ENCODE data around the gene CRTC2. TPM values are rescaled to one million over a fixed set of nuclear protein-coding genes. Genes with fewer than 3 reads are reported as not detected.
A peak's percentile ranks its signal among the peaks of the same experiment; 100 is the strongest.

Gene CRTC2
- total and polyA plus RNA-seq, 2 of the 4 experiments (the other 2 are of a cell fraction): 2.7 to 20.1 TPM

DNA sequence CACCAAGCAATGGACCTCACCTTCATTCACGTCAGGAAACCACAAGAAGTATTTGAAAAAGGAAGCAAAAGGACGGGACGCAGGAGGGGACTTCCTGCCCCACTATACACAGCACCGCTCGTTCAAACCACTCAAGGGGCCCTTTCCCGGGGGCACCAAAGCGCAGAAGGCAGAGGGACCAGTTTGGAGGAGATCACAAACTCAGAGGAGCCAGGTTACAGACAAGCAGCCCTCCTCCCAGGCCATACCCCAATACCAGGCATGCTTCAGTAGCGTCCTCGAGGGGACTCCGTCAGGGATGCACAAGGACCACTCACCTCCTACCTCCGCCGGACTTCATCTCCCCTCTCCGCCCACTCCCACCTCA lies 685 bp downstream of the CRTC2 start:
- H3K9me3 ChIP-seq (ENCODE audit: control insufficient read depth, insufficient read depth, low read length): no peaks in the 10 kb centered on the region
- H2AFZ ChIP-seq (replicated peaks; ENCODE audit: low read length, poor library complexity): peak overlapping the region; percentile 86
- H4K20me1 ChIP-seq (ENCODE audit: insufficient read depth, low read length): peaks cover 42% of the 10 kb centered on the region
- 3% methylated on average over 5 of the region's 13 CpGs; no CpG with 5 or more reads in 1 of the 2 experiments for WGBS, 2 experiments (ENCODE audit: extremely low coverage in 2 of 2, insufficient read length in 1 of 2)
- no TSS peak for BruUV-seq (replicated peaks)
- intact Hi-C loops (cut with micrococcal nuclease): no loop called here
- TF ChIP-seq ELK1 (IDR thresholded peaks at IDR 0.05; ENCODE audit: borderline replicate concordance, low read depth, low read length): no peak
- no peak for TF ChIP-seq CHD1 (IDR thresholded peaks at IDR 0.05; ENCODE audit: low read depth, low read length)
- no peak for TF ChIP-seq FOS (IDR thresholded peaks at IDR 0.05; ENCODE audit: low read depth, low read length)
- no peak for TF ChIP-seq CEBPB (IDR thresholded peaks at IDR 0.05; ENCODE audit: low read depth, low read length)
- no peak for TF ChIP-seq POLR2A (IDR thresholded peaks at IDR 0.05; ENCODE audit: low read depth, low read length)
- no peak for TF ChIP-seq CTCF (conservative IDR thresholded peaks at IDR 0.05; ENCODE audit: low read depth, low read length)
- TF ChIP-seq RFX5 (IDR thresholded peaks at IDR 0.05; ENCODE audit: low read depth, low read length): no peak
- no peak for TF ChIP-seq RCOR1 (IDR thresholded peaks at IDR 0.05; ENCODE audit: insufficient replicate concordance, low read length)
- no peak for TF ChIP-seq RAD21 (IDR thresholded peaks at IDR 0.05; ENCODE audit: low read length)
- no peak for TF ChIP-seq MXI1 (IDR thresholded peaks at IDR 0.05; ENCODE audit: borderline replicate concordance, low read depth, low read length)
- TF ChIP-seq BHLHE40 (IDR thresholded peaks at IDR 0.05; ENCODE audit: low read depth, low read length): no peak
- TF ChIP-seq, protein P1, sequence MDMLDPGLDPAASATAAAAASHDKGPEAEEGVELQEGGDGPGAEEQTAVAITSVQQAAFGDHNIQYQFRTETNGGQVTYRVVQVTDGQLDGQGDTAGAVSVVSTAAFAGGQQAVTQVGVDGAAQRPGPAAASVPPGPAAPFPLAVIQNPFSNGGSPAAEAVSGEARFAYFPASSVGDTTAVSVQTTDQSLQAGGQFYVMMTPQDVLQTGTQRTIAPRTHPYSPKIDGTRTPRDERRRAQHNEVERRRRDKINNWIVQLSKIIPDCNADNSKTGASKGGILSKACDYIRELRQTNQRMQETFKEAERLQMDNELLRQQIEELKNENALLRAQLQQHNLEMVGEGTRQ (IDR thresholded peaks at IDR 0.05; ENCODE audit: low read depth, low read length): no peak
- TF ChIP-seq MAFK (IDR thresholded peaks at IDR 0.05; ENCODE audit: low read depth, low read length): no peak
- H2AK9ac ChIP-seq (replicated peaks; ENCODE audit: low read depth, low read length, poor library complexity): peak overlapping the region; percentile 32
- ChIA-PET CTCF (interaction anchor here (1.3 kb wide), 1 partner anchor 11 kb away, joined by 3 read pairs; the partner anchor contains the start of gene DENND4B), POLR2A (ENCODE audit: unreplicated experiment) (interaction anchor here (0.6 to 1.0 kb wide), 3 partner anchors 11 to 33 kb away, joined by 3 to 4 read pairs (median 3); partner anchors contain the start of gene DENND4B)
- H3K56ac ChIP-seq (ENCODE audit: extremely low read depth, insufficient read depth, low read length): peak overlapping the region; percentile 61
- peak overlapping the region; percentile 97 for H3K23ac ChIP-seq (ENCODE audit: low read depth, low read length)
- in situ Hi-C loops (cut with MboI; ENCODE audit: low sequenced_read_pairs): loop anchor here (25.0 kb wide), 1 partner anchor 420 kb away; the partner anchor contains the start of genes S100A3, S100A4, S100A5 and S100A6
- H3K36me3 ChIP-seq (ENCODE audit: control insufficient read depth, insufficient read depth, low read length): peaks cover 28% of the 10 kb centered on the region
- H2BK20ac ChIP-seq (ENCODE audit: low read depth, low read length): no peak overlapping the region
- 0 out of 2 replicates have a peak overlapping the region, but pooled peaks have one; percentile 15 for H3K18ac ChIP-seq (ENCODE audit: low read depth, low read length)
- H3K9ac ChIP-seq (ENCODE audit: low read depth, low read length): peak overlapping the region; percentile 92
- DNase-seq (no peak), ATAC-seq (ENCODE audit: low read depth) (peak; percentile 6)
- peaks cover 27% of the 10 kb centered on the region for H3K9me1 ChIP-seq (ENCODE audit: insufficient read depth, low read length)
- H2BK5ac ChIP-seq (ENCODE audit: low read depth, low read length, poor library complexity, severe bottlenecking): peak overlapping the region; percentile 71
- peak overlapping the region; percentile 100 for H3K4me2 ChIP-seq (ENCODE audit: low read depth, low read length)
- H4K91ac ChIP-seq (ENCODE audit: insufficient read depth, low read depth, low read length): peak overlapping the region; percentile 44; the same call in 1 of the 2 replicates
- peak overlapping the region; percentile 78 for H3K4me3 ChIP-seq (ENCODE audit: insufficient read depth, low read depth, low read length)
- no peak overlapping the region for H2BK120ac ChIP-seq (ENCODE audit: low read depth, low read length)
- H3K14ac ChIP-seq (replicated peaks; ENCODE audit: low read depth, low read length): peak overlapping the region; percentile 98
- H3K27me3 ChIP-seq (ENCODE audit: control insufficient read depth, insufficient read depth, low read length): no peaks in the 10 kb centered on the region
- peak overlapping the region; percentile 38; the same call in 1 of the 2 replicates for H4K5ac ChIP-seq (ENCODE audit: low read depth, low read length)
- peak overlapping the region; percentile 92 for H2AK5ac ChIP-seq (ENCODE audit: low read depth, low read length)
- H3K4me1 ChIP-seq (ENCODE audit: control insufficient read depth, insufficient read depth, low read length): peaks cover 16% of the 10 kb centered on the region
- H3K4ac ChIP-seq (ENCODE audit: low read depth, low read length): peak overlapping the region; percentile 85
- peak overlapping the region; percentile 19 to 67 for H4K8ac ChIP-seq (ENCODE audit: low read depth in 2 of 2, low read length in 2 of 2)
- H3K27ac ChIP-seq (ENCODE audit: insufficient read depth, low read length): peak overlapping the region; percentile 92
- H3K79me1 ChIP-seq (ENCODE audit: low read depth in 1 of 2, low read length in 2 of 2): peaks cover 22 to 77% of the 10 kb centered on the region in 2 experiments
- no peak overlapping the region for H2BK15ac ChIP-seq (ENCODE audit: low read depth, low read length)
- dilution Hi-C loops (cut with HindIII; ENCODE audit: low sequenced_read_pairs, unreplicated experiment): no loop called here

Measured in IMR-90 (cell line).